ENCODE data around the gene TMEM255B. TPM values are rescaled to one million over a fixed set of nuclear protein-coding genes. Genes with fewer than 3 reads are reported as not detected.
A peak's percentile ranks its signal among the peaks of the same experiment; 100 is the strongest.

Gene TMEM255B
- total and polyA plus RNA-seq, 9 of the 15 experiments (the other 6 are each of a cell fraction or from before 2014, with no cell fraction given): 0.01 to 0.75 (median 0.23) TPM

DNA sequence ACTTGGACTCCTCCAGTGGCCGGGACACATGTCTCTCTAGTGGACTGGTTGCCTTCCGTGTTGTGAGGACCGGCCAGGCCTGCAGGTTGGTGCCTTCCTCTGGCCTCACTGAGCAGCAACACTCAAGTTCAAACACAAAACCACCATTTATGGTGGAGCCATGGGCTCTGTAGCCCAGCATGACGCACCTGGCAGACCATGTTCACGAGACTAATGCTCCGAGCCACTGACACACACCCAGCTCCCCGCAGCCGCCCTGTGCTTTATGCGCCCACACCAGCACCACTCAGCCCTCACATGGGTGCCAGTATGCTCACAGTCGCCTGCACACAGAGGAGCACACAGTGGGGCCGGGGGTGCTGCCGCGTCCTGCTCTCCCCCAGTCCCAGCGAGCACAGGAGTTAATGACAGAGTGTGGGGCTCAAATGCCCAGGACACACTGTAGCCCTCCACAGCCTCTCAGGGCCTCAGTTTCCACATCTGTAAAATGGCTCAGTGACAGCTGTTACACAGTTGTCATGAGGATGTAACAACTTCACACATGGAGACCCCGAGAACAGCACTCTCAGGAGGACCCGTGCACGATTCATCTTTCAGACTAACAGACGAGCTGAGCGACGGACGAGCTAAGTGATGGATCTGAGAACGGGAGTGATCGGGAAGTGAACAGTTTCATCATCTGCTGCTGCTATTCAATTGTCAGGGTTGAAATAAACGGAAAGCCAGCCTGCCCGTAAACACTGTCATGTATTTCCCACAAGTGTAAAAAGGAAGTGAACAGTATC is 97.1 kb downstream of the TMEM255B start:
- no peaks in the 10 kb centered on the region for H3K9me1 ChIP-seq (ENCODE audit: control insufficient read depth, insufficient read depth, low read length)
- in situ Hi-C loops (cut with MboI) (no loop called here), intact Hi-C loops (cut with micrococcal nuclease) (no loop called here)
- FAIRE-seq (no peak), ATAC-seq (no peak), DNase-seq (ENCODE audit: extremely low read depth in 1 of 4, low spot score in 3 of 4) (no peak)
- H3K27ac ChIP-seq (ENCODE audit: extremely low read depth, low read depth, low read length): no peak overlapping the region
- peaks cover 2% of the 10 kb centered on the region for H3K9me3 ChIP-seq (replicated peaks; ENCODE audit: control insufficient read depth, insufficient read depth, low read depth, low read length)
- ChIA-PET CTCF (ENCODE audit: low intra/inter-chr PET ratio) (no interaction called here), POLR2A (no interaction called here)
- peaks cover 2% of the 10 kb centered on the region; the same call in 1 of the 3 replicates for H3K36me3 ChIP-seq (ENCODE audit: control insufficient read depth, insufficient read depth, low read length)
- BruUV-seq (replicated peaks): no TSS peak
- no peaks in the 10 kb centered on the region for H3K27me3 ChIP-seq (ENCODE audit: control insufficient read depth in 2 of 2, insufficient read depth in 2 of 2, low read length in 2 of 2)
- TF ChIP-seq, protein P1, sequence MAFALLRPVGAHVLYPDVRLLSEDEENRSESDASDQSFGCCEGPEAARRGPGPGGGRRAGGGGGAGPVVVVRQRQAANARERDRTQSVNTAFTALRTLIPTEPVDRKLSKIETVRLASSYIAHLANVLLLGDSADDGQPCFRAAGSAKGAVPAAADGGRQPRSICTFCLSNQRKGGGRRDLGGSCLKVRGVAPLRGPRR (CRISPR knock-in tag; IDR thresholded peaks at IDR 0.05): no peak
- TF ChIP-seq RCOR1 (IDR thresholded peaks at IDR 0.05; ENCODE audit: borderline replicate concordance in 1 of 2, low read depth in 2 of 2, low read length in 2 of 2): 0 out of 4 replicates have a peak, but pooled peaks of 1 of the 2 experiments have one; percentile 13
- no peaks in the 10 kb centered on the region for H4K20me1 ChIP-seq (replicated peaks; ENCODE audit: control insufficient read depth, insufficient read depth, low read length)
- H3K79me2 ChIP-seq (ENCODE audit: control insufficient read depth, insufficient read depth, low read length): peaks cover 29% of the 10 kb centered on the region
- H3K9ac ChIP-seq (ENCODE audit: insufficient read depth in 1 of 2, low read depth in 2 of 2, low read length in 2 of 2): no peak overlapping the region
- peaks cover 32 to 61% of the 10 kb centered on the region in 2 experiments for H3K4me1 ChIP-seq (replicated peaks in 1 of 2; ENCODE audit: control insufficient read depth in 2 of 2, insufficient read depth in 2 of 2, low read length in 2 of 2)
- H3K4me2 ChIP-seq (ENCODE audit: insufficient read depth, low read length): no peak overlapping the region
- H3K4me3 ChIP-seq: no peak overlapping the region
- WGBS (ENCODE audit: insufficient coverage, low coverage, missing lambda C conversion rate): 83% methylated on average over 17 of the region's 25 CpGs
- H2AFZ ChIP-seq (ENCODE audit: low read depth, low read length): no peak overlapping the region

DNA sequence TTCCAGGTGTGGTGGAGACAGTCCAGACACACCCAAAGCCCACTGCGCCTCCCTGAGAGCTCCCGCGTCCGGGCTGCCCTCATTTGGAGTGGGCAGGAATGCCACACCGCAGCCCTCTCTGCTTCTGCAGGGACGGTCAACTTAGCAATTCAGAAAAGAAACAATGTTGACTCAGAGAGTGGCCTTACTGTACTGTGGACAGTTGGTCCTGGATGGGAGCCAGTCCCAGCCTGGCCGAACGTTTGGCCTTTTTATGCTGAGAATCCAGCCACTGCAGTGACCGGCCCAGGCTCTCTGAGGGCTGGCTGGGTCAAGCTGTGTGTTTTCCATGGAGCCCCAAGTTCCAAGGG is 97.7 kb downstream of the TMEM255B start:
- no peak overlapping the region for H3K27ac ChIP-seq (ENCODE audit: extremely low read depth, low read depth, low read length)
- H2AFZ ChIP-seq (ENCODE audit: low read depth, low read length): no peak overlapping the region
- H3K79me2 ChIP-seq (ENCODE audit: control insufficient read depth, insufficient read depth, low read length): peaks cover 29% of the 10 kb centered on the region
- ChIA-PET CTCF (ENCODE audit: low intra/inter-chr PET ratio) (no interaction called here), POLR2A (no interaction called here)
- H3K9ac ChIP-seq (ENCODE audit: insufficient read depth in 1 of 2, low read depth in 2 of 2, low read length in 2 of 2): no peak overlapping the region
- DNase-seq (ENCODE audit: extremely low read depth in 1 of 4, low spot score in 3 of 4) (no peak), ATAC-seq (no peak), FAIRE-seq (peak; percentile 26)
- H3K4me2 ChIP-seq (ENCODE audit: insufficient read depth, low read length): no peak overlapping the region
- no peaks in the 10 kb centered on the region for H3K27me3 ChIP-seq (ENCODE audit: control insufficient read depth in 2 of 2, insufficient read depth in 2 of 2, low read length in 2 of 2)
- WGBS (ENCODE audit: insufficient coverage, low coverage, missing lambda C conversion rate): 57% methylated on average over 9 of the region's 9 CpGs
- no peaks in the 10 kb centered on the region for H3K9me1 ChIP-seq (ENCODE audit: control insufficient read depth, insufficient read depth, low read length)
- peaks cover 2% of the 10 kb centered on the region; the same call in 1 of the 3 replicates for H3K36me3 ChIP-seq (ENCODE audit: control insufficient read depth, insufficient read depth, low read length)
- no peak overlapping the region for H3K4me3 ChIP-seq
- H4K20me1 ChIP-seq (replicated peaks; ENCODE audit: control insufficient read depth, insufficient read depth, low read length): no peaks in the 10 kb centered on the region
- intact Hi-C loops (cut with micrococcal nuclease) (no loop called here), in situ Hi-C loops (cut with MboI) (no loop called here)
- peaks cover 35 to 66% of the 10 kb centered on the region in 2 experiments for H3K4me1 ChIP-seq (replicated peaks in 1 of 2; ENCODE audit: control insufficient read depth in 2 of 2, insufficient read depth in 2 of 2, low read length in 2 of 2)
- H3K9me3 ChIP-seq (replicated peaks; ENCODE audit: control insufficient read depth, insufficient read depth, low read depth, low read length): peaks cover 2% of the 10 kb centered on the region
- no TSS peak for BruUV-seq (replicated peaks)
- TF ChIP-seq HOXB6 (CRISPR knock-in tag; IDR thresholded peaks at IDR 0.05; ENCODE audit: borderline replicate concordance) (no peak), ZNF668 (CRISPR knock-in tag; IDR thresholded peaks at IDR 0.05) (no peak), MYBL2 (IDR thresholded peaks at IDR 0.05; ENCODE audit: low read depth) (no peak), MYBL2 (CRISPR knock-in tag; IDR thresholded peaks at IDR 0.05; ENCODE audit: borderline replicate concordance) (no peak), PCBP1 (IDR thresholded peaks at IDR 0.05; ENCODE audit: low read depth, low read length, poor library complexity, severe bottlenecking) (no peak), PHF21A (IDR thresholded peaks at IDR 0.05; ENCODE audit: borderline replicate concordance, low read depth) (no peak), TBP (optimal IDR thresholded peaks at IDR 0.05; ENCODE audit: low read depth, low read length) (no peak), KLF16 (IDR thresholded peaks at IDR 0.05) (no peak), HMG20A (CRISPR knock-in tag; conservative IDR thresholded peaks at IDR 0.05) (no peak), ZNF384 (IDR thresholded peaks at IDR 0.05; ENCODE audit: low read depth, low read length) (no peak), XRCC3 (IDR thresholded peaks at IDR 0.05) (no peak)
- TF ChIP-seq, protein P2, sequence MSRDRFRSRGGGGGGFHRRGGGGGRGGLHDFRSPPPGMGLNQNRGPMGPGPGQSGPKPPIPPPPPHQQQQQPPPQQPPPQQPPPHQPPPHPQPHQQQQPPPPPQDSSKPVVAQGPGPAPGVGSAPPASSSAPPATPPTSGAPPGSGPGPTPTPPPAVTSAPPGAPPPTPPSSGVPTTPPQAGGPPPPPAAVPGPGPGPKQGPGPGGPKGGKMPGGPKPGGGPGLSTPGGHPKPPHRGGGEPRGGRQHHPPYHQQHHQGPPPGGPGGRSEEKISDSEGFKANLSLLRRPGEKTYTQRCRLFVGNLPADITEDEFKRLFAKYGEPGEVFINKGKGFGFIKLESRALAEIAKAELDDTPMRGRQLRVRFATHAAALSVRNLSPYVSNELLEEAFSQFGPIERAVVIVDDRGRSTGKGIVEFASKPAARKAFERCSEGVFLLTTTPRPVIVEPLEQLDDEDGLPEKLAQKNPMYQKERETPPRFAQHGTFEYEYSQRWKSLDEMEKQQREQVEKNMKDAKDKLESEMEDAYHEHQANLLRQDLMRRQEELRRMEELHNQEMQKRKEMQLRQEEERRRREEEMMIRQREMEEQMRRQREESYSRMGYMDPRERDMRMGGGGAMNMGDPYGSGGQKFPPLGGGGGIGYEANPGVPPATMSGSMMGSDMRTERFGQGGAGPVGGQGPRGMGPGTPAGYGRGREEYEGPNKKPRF (IDR thresholded peaks at IDR 0.05; ENCODE audit: low read depth, low read length): no peak
